HCT116 (cell line): Measurements from ENCODE around the gene DTX3L.

Experiments used
- TCF7L2 ChIP-seq: IDR thresholded peaks from 2 replicates; pipeline ENCODE4 v1.7.0; 2011; ENCODE audit warnings: borderline replicate concordance, inconsistent platforms; ENCODE audit not compliant: insufficient read depth, insufficient read length; ENCODE audit errors: extremely low read depth
- ZNF274 ChIP-seq: fragments of 200-500 bp; sonication (Bioruptor generic); IDR thresholded peaks from 2 replicates; pipeline ENCODE4 v1.6.1; 2014; ENCODE audit warnings: mild to moderate bottlenecking, low read depth, low read length, inconsistent platforms
- TF ChIP-seq, protein P1 (sequence below): IDR thresholded peaks from 2 replicates; pipeline ENCODE4 v1.6.1; 2012
- TF ChIP-seq, protein P2 (sequence below), 3 experiments: fragments of 200-600 bp in 1 of 3; sonication (generic) in 1 of 3; IDR thresholded peaks in 2 of 3; conservative IDR thresholded peaks in 1 of 3; 2 replicates each; pipeline ENCODE4 v1.5.1; 2012 to 2017; ENCODE audit warnings: low read depth in 2 of 3, low read length in 2 of 3, antibody characterized with exemption in 1 of 3, borderline replicate concordance in 1 of 3, control low read depth in 1 of 3, mild to moderate bottlenecking in 1 of 3, mixed read lengths in 1 of 3, mixed run types in 1 of 3, moderate library complexity in 1 of 3; ENCODE audit not compliant: insufficient read depth in 1 of 3

DNA sequence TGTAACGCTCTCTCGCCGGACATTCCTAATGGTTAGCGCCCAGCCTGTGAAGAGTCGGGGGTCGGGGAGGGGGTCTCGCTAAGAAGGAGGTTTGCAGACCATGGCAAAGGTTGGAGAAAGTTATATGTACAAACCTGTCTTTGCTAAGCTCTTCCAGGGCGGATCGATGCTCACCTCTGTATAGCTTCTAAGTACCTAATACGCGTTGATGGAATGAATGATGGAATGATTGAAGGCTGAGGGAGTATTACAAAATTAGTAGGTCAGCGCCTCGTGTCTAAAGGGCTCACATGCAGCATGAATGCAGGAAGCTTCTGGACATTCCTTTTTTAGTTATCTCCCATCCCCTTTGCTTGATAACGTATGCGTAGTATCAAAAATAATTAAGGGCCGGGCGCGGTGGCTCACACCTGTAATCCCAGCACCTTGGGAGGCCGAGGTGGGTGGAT lies 49.1 kb upstream of the DTX3L start:
- TF ChIP-seq, protein P1, sequence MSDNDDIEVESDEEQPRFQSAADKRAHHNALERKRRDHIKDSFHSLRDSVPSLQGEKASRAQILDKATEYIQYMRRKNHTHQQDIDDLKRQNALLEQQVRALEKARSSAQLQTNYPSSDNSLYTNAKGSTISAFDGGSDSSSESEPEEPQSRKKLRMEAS, result no peak
- TF ChIP-seq ZNF274, result no peak
- TF ChIP-seq, protein P2, sequence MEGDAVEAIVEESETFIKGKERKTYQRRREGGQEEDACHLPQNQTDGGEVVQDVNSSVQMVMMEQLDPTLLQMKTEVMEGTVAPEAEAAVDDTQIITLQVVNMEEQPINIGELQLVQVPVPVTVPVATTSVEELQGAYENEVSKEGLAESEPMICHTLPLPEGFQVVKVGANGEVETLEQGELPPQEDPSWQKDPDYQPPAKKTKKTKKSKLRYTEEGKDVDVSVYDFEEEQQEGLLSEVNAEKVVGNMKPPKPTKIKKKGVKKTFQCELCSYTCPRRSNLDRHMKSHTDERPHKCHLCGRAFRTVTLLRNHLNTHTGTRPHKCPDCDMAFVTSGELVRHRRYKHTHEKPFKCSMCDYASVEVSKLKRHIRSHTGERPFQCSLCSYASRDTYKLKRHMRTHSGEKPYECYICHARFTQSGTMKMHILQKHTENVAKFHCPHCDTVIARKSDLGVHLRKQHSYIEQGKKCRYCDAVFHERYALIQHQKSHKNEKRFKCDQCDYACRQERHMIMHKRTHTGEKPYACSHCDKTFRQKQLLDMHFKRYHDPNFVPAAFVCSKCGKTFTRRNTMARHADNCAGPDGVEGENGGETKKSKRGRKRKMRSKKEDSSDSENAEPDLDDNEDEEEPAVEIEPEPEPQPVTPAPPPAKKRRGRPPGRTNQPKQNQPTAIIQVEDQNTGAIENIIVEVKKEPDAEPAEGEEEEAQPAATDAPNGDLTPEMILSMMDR (IDR thresholded peaks at IDR 0.05 in 2 of 3, conservative IDR thresholded peaks at IDR 0.05 in 1 of 3; ENCODE audit: borderline replicate concordance in 1 of 3, insufficient read depth in 1 of 3, low read depth in 2 of 3, low read length in 2 of 3), result no peak
- no peak for TF ChIP-seq TCF7L2
